H9 (cell line): ENCODE results near the gene CCL4L2. TPM values are rescaled to one million over a fixed set of nuclear protein-coding genes. Genes with fewer than 3 reads are reported as not detected.
"Not testable (repeated sequence)": the region's sequence is repeated elsewhere in the genome, so short reads cannot be mapped to it uniquely, and the experiment has no call there.

ENCODE experiments used
- DNase-seq: peaks from one replicate; pipeline ENCODE4 v3.0.0-alpha.2; 2017
- H2AFZ ChIP-seq: one replicate; pipeline ENCODE4 v1.6.1; 2013; ENCODE audit warnings: mild to moderate bottlenecking, low read length, control low read depth, moderate library complexity
- H2AK5ac ChIP-seq: 2 replicates; pipeline ENCODE4 v1.6.1; 2013; ENCODE audit warnings: low read length, control low read depth, mixed read lengths; ENCODE audit not compliant: insufficient read length
- H2BK120ac ChIP-seq: one replicate; pipeline ENCODE4 v1.6.1; 2013; ENCODE audit warnings: low read depth, mild to moderate bottlenecking, low read length, control low read depth, inconsistent platforms; ENCODE audit not compliant: poor library complexity, severe bottlenecking
- H2BK12ac ChIP-seq: 2 replicates; pipeline ENCODE4 v1.6.1; 2013; ENCODE audit warnings: low read length, control low read depth, mixed read lengths, low read depth; ENCODE audit not compliant: insufficient read length
- H2BK15ac ChIP-seq: 2 replicates; pipeline ENCODE4 v1.6.1; 2013; ENCODE audit warnings: low read depth, low read length, control low read depth
- H2BK20ac ChIP-seq: one replicate; pipeline ENCODE4 v1.6.1; 2013; ENCODE audit warnings: low read depth, mild to moderate bottlenecking, low read length, control low read depth, inconsistent platforms; ENCODE audit not compliant: poor library complexity, severe bottlenecking
- H2BK5ac ChIP-seq: 2 replicates; pipeline ENCODE4 v1.6.1; 2013; ENCODE audit warnings: low read length, control low read depth, mixed read lengths; ENCODE audit not compliant: insufficient read length
- H3K14ac ChIP-seq: 2 replicates; pipeline ENCODE4 v1.6.1; 2013; ENCODE audit warnings: low read length, control low read depth; ENCODE audit not compliant: insufficient read depth
- H3K18ac ChIP-seq: 2 replicates; pipeline ENCODE4 v1.6.1; 2013; ENCODE audit warnings: low read depth, mild to moderate bottlenecking, mixed read lengths, low read length, control low read depth; ENCODE audit not compliant: insufficient read length
- H3K23ac ChIP-seq: 2 replicates; pipeline ENCODE4 v1.6.1; 2013; ENCODE audit warnings: low read length, control low read depth, mixed read lengths, low read depth; ENCODE audit not compliant: insufficient read length
- H3K23me2 ChIP-seq: 2 replicates; pipeline ENCODE4 v1.6.1; 2013; ENCODE audit warnings: low read depth, mild to moderate bottlenecking, mixed read lengths, low read length, control low read depth; ENCODE audit not compliant: insufficient read length, poor library complexity, severe bottlenecking
- H3K27ac ChIP-seq: 2 replicates; pipeline ENCODE4 v1.5.1; 2013; ENCODE audit warnings: low read length, control low read depth, mixed read lengths, low read depth; ENCODE audit not compliant: insufficient read length
- H3K27me3 ChIP-seq: 2 replicates; pipeline ENCODE4 v1.6.1; 2013; ENCODE audit warnings: low read length, control low read depth, inconsistent platforms; ENCODE audit not compliant: insufficient read depth
- H3K4ac ChIP-seq: 2 replicates; pipeline ENCODE4 v1.6.1; 2013; ENCODE audit warnings: low read depth, mild to moderate bottlenecking, control low read depth, inconsistent platforms, low read length, moderate library complexity
- H3K4me1 ChIP-seq: 2 replicates; pipeline ENCODE4 v1.6.1; 2013; ENCODE audit warnings: low read length, control low read depth, inconsistent platforms; ENCODE audit not compliant: insufficient read depth
- H3K4me2 ChIP-seq: 2 replicates; pipeline ENCODE4 v1.6.1; 2013; ENCODE audit warnings: low read length, control low read depth, mixed read lengths; ENCODE audit not compliant: insufficient read length, insufficient read depth
- H3K56ac ChIP-seq: 2 replicates; pipeline ENCODE4 v1.6.1; 2013; ENCODE audit warnings: low read depth, mild to moderate bottlenecking, mixed read lengths, low read length, control low read depth; ENCODE audit not compliant: insufficient read length
- H3K79me1 ChIP-seq: 2 replicates; pipeline ENCODE4 v1.6.1; 2013; ENCODE audit warnings: low read depth, mild to moderate bottlenecking, moderate library complexity, low read length, control low read depth, inconsistent platforms; ENCODE audit not compliant: insufficient read depth, poor library complexity, severe bottlenecking
- H3K79me2 ChIP-seq: 2 replicates; pipeline ENCODE4 v1.6.1; 2013; ENCODE audit warnings: low read length, control low read depth, inconsistent platforms; ENCODE audit not compliant: insufficient read depth
- H3K9ac ChIP-seq: 2 replicates; pipeline ENCODE4 v1.6.1; 2013; ENCODE audit warnings: low read length, control low read depth, mixed read lengths; ENCODE audit not compliant: insufficient read length; ENCODE audit errors: extremely low read depth
- H3K9me3 ChIP-seq: one replicate; pipeline ENCODE4 v1.6.1; 2013; ENCODE audit warnings: low read depth, low read length, inconsistent platforms; ENCODE audit not compliant: control insufficient read depth
- H3T11ph ChIP-seq: one replicate; pipeline ENCODE4 v1.6.1; 2013; ENCODE audit warnings: mild to moderate bottlenecking, low read length, control low read depth, inconsistent platforms
- H4K20me1 ChIP-seq: one replicate; pipeline ENCODE4 v1.6.1; 2013; ENCODE audit not compliant: control insufficient read depth, insufficient read length, insufficient read depth
- H4K5ac ChIP-seq: 2 replicates; pipeline ENCODE4 v1.6.1; 2013; ENCODE audit warnings: low read depth, mild to moderate bottlenecking, mixed read lengths, low read length, control low read depth; ENCODE audit not compliant: insufficient read length
- H4K8ac ChIP-seq: replicated peaks from 2 replicates; pipeline ENCODE4 v1.6.1; 2013; ENCODE audit warnings: low read length, control low read depth, mixed read lengths, low read depth; ENCODE audit not compliant: insufficient read length
- H4K91ac ChIP-seq: 2 replicates; pipeline ENCODE4 v1.6.1; 2013; ENCODE audit warnings: low read depth, mild to moderate bottlenecking, moderate library complexity, mixed read lengths, low read length, control low read depth; ENCODE audit not compliant: insufficient read length
- H3K27ac Mint-ChIP-seq, 3 experiments: 2 replicates in 2 of 3; 3 replicates in 1 of 3; pipeline ENCODE4 v1.8.0; 2020 to 2021; ENCODE audit warnings: mixed read lengths in 3 of 3, mild to moderate bottlenecking in 1 of 3, moderate library complexity in 1 of 3
- H3K27me3 Mint-ChIP-seq: 2 replicates; pipeline ENCODE4 v1.8.0; 2021; ENCODE audit warnings: low read depth, mild to moderate bottlenecking, moderate library complexity, mixed read lengths
- H3K36me3 Mint-ChIP-seq, 3 experiments: 2 replicates in 2 of 3; 3 replicates in 1 of 3; pipeline ENCODE4 v1.8.0; 2020 to 2021; ENCODE audit warnings: low read depth in 3 of 3, mixed read lengths in 3 of 3; ENCODE audit not compliant: insufficient read depth in 1 of 3
- H3K4me1 Mint-ChIP-seq, 2 experiments: 2 replicates each; pipeline ENCODE4 v1.8.0; 2020; ENCODE audit warnings: mixed read lengths in 2 of 2
- H3K4me3 Mint-ChIP-seq, 2 experiments: 2 replicates in 1 of 2; 3 replicates in 1 of 2; pipeline ENCODE4 v1.8.0; 2020 to 2021; ENCODE audit warnings: mild to moderate bottlenecking in 2 of 2, mixed read lengths in 2 of 2, moderate library complexity in 1 of 2
- H3K9me3 Mint-ChIP-seq, 2 experiments: 2 replicates in 1 of 2; 3 replicates in 1 of 2; pipeline ENCODE4 v1.8.0; 2020; ENCODE audit warnings: mild to moderate bottlenecking in 2 of 2, mixed read lengths in 2 of 2, moderate library complexity in 1 of 2
- WGBS: extraction: QIAGEN DNeasy Blood & Tissue Kit; methylation state at CpG from one replicate; pipeline ENCODE4 v1.1.7; 2013; ENCODE audit warnings: missing lambda C conversion rate, low lambda C conversion rate, mixed read lengths; ENCODE audit not compliant: insufficient read length; ENCODE audit errors: extremely low coverage; 5-methylcytosine and 5-hydroxymethylcytosine counted together
- total RNA-seq: library from RNA; stranded (reverse); gene quantifications from 2 replicates; pipeline ENCODE4 v1.2.1, GENCODE V29; 2021

CCL4L2 gene
- total RNA-seq, 1 experiment from 2014 or later = not detected

DNA sequence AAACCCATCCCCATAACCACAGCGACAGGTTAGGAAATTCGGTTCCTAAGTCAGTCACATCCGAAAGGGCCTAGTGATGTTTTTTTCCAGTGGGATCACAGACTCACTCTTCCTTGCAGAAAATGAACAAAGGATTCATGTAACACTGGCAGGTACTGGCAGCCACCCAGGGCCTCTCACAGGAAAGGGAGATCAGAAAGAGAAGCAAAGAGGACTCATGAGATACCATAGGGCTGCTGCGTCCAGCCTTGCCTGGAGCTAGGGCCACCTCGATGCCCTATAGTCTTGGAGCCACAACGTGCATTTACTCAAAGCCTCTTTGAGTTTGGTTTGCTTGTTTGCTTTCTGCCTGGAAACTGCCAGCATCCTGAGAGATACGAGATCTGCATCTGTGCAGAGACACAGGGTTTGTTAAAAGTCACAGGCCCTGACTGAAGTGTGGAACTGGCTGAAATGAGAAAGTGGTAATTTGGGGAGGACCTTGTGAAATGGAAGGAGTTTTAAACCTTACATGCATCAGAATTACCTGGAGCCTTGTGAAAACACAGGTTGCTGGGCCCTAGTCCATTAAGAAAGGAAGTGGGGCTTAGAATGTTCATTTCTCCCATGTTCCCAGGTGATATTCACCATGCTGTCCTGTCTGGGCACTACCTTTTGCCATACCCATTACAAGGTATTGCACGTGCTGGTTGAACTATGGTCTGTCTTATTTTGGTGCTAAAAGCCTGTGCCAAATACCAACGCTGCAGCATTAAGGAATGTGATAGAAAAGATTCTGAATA is 20.1 kb upstream of the CCL4L2 start:
- not testable (repeated sequence) for H3K79me1 ChIP-seq, H3K56ac ChIP-seq, H3K9me3 Mint-ChIP-seq, H3K4me1 ChIP-seq, H4K20me1 ChIP-seq, H4K5ac ChIP-seq, H2BK120ac ChIP-seq, H2AFZ ChIP-seq, H3K79me2 ChIP-seq, H3K27me3 ChIP-seq, H2AK5ac ChIP-seq, H4K8ac ChIP-seq, H2BK15ac ChIP-seq, DNase-seq, H3K4ac ChIP-seq, H3K14ac ChIP-seq, H3K4me2 ChIP-seq, H3K9ac ChIP-seq, H3K9me3 ChIP-seq, H4K91ac ChIP-seq, H2BK20ac ChIP-seq, H3T11ph ChIP-seq, H3K23me2 ChIP-seq, H3K27me3 Mint-ChIP-seq, H3K36me3 Mint-ChIP-seq, H3K23ac ChIP-seq, H3K4me3 Mint-ChIP-seq, H3K27ac ChIP-seq, H3K18ac ChIP-seq, H2BK12ac ChIP-seq, H2BK5ac ChIP-seq
- 0 out of 7 replicates have a peak overlapping the region, but pooled peaks of 1 of the 3 experiments have one; percentile 6 for H3K27ac Mint-ChIP-seq
- peaks cover 12 to 13% of the 10 kb centered on the region in 2 experiments for H3K4me1 Mint-ChIP-seq
- no CpG with 5 or more reads among the region's 9 CpGs for WGBS
